HL-60 (cell line): Measurements from ENCODE around the gene SUPT5H.

Experiments
- GABPA ChIP-seq: IDR thresholded peaks from 2 replicates; pipeline ENCODE4 v1.6.1; 2012; ENCODE audit warnings: low read depth
- POLR2AphosphoS5 ChIP-seq: IDR thresholded peaks from 2 replicates; pipeline ENCODE4 v1.6.1; 2012; ENCODE audit warnings: low read depth
- SPI1 ChIP-seq: IDR thresholded peaks from 2 replicates; pipeline ENCODE4 v1.6.1; 2012; ENCODE audit warnings: low read depth, mild to moderate bottlenecking, borderline replicate concordance
- TF ChIP-seq, protein P1 (sequence below): IDR thresholded peaks from one replicate; pipeline ENCODE4 v1.5.1; 2011; ENCODE audit warnings: low read length, control low read depth, inconsistent platforms; ENCODE audit not compliant: insufficient read depth
- TF ChIP-seq, protein P2 (sequence below): IDR thresholded peaks from 2 replicates; pipeline ENCODE4 v1.6.1; 2012; ENCODE audit warnings: low read depth; ENCODE audit not compliant: insufficient replicate concordance

DNA sequence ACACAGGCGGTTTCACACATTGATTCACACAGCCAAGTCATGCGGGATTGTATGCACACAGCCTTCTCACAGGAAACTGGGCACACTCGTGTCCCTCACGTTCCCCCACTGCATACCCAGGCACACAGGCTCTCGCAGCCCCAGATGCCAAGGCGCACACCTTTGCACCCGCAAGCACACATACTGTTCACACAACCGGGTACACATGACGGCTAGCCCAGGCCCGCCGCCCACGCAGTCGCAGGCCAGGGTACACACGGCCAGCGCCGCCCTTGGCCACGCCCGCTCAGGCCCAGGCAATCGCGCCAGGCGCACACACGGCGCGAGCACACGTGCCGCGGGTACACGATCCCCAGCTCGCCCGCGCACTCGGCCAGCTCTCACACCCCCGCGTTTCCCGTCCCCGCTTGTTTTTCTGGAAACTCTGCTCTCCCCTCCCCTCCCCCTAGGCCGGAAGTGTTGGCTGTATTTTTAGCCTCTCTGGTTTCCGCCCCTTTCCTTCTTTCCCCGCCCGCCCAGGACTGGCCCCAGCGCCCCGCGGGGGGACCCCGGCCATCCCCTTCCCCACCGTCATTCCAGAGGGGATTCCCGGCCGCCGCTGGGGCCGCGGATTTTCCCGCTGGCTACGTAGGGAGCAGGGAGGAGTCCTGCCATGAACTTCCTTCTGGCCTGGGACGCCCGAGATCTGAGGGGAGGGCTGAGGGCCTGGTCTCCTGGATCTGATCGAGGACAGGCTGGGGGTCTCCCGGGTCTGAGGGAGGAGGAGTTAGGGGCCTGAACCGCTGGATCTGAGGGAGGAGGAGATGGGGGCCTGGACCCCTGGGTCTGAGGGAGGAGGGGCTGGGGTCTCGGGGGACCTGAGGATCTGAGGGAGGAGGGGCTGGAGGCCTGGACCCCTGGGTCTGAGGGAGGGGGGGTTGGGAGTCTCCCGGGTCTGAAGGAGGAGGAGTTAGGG, 42.8 kb upstream of the SUPT5H start:
- TF ChIP-seq, protein P1, sequence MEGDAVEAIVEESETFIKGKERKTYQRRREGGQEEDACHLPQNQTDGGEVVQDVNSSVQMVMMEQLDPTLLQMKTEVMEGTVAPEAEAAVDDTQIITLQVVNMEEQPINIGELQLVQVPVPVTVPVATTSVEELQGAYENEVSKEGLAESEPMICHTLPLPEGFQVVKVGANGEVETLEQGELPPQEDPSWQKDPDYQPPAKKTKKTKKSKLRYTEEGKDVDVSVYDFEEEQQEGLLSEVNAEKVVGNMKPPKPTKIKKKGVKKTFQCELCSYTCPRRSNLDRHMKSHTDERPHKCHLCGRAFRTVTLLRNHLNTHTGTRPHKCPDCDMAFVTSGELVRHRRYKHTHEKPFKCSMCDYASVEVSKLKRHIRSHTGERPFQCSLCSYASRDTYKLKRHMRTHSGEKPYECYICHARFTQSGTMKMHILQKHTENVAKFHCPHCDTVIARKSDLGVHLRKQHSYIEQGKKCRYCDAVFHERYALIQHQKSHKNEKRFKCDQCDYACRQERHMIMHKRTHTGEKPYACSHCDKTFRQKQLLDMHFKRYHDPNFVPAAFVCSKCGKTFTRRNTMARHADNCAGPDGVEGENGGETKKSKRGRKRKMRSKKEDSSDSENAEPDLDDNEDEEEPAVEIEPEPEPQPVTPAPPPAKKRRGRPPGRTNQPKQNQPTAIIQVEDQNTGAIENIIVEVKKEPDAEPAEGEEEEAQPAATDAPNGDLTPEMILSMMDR = no peak
- TF ChIP-seq, protein P2, sequence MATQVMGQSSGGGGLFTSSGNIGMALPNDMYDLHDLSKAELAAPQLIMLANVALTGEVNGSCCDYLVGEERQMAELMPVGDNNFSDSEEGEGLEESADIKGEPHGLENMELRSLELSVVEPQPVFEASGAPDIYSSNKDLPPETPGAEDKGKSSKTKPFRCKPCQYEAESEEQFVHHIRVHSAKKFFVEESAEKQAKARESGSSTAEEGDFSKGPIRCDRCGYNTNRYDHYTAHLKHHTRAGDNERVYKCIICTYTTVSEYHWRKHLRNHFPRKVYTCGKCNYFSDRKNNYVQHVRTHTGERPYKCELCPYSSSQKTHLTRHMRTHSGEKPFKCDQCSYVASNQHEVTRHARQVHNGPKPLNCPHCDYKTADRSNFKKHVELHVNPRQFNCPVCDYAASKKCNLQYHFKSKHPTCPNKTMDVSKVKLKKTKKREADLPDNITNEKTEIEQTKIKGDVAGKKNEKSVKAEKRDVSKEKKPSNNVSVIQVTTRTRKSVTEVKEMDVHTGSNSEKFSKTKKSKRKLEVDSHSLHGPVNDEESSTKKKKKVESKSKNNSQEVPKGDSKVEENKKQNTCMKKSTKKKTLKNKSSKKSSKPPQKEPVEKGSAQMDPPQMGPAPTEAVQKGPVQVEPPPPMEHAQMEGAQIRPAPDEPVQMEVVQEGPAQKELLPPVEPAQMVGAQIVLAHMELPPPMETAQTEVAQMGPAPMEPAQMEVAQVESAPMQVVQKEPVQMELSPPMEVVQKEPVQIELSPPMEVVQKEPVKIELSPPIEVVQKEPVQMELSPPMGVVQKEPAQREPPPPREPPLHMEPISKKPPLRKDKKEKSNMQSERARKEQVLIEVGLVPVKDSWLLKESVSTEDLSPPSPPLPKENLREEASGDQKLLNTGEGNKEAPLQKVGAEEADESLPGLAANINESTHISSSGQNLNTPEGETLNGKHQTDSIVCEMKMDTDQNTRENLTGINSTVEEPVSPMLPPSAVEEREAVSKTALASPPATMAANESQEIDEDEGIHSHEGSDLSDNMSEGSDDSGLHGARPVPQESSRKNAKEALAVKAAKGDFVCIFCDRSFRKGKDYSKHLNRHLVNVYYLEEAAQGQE = peak; percentile 29
- TF ChIP-seq SPI1 (0 out of 2 replicates have a peak, but pooled peaks have one; percentile 21), POLR2AphosphoS5 (peak; percentile 82), GABPA (peak; percentile 29; the same call in 1 of the 2 replicates)
